Activated T-cell treated with anti-CD3 and anti-CD28 coated beads, Interleukin-2, amount 50 U/mL, for 1 hour (primary cell): ENCODE data around the gene UBE2F.

Experiments used
- DNase-seq: peaks from one replicate; pipeline ENCODE4 v3.0.0-alpha.2; 2020

UBE2F gene

DNA sequence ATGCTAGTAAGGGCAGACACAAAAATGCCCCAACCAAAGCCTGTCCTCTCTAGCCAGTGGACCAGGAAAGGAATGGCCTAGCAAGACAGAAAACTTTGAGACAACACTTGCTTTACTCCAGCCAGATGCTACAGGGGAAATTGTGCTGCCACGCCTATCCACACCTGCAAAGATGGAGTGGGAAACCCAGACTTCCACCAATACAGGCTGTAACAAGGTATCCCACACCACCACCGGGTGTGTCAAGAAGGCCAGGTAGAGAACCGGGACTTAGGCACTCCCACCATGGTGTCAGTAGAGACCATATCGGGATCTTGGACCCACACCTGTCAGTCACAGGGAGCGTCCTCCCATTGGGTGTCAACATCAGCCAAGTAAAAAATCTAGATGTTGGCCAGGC lies 117.1 kb downstream of the UBE2F start:
- DNase-seq: no peak

DNA sequence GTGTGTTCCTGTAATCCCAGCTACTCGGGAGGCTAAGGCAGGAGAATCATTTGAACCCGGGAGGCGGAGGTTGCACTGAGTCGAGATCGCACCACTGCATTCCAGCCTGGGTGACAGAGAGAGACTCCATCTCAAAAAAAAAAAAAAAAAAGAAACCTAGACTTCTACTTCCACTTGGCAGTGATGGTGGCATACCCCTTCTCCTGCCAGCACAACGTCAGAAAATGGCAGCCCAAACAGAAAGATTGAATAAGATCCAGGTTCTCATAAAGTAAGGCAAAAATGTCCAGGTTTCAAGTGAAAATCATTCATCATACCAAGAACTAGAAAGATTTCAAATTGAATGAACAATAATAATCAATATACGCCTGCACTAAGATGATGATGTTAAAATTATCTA lies 117.9 kb downstream of the UBE2F start:
- DNase-seq: no peak

DNA sequence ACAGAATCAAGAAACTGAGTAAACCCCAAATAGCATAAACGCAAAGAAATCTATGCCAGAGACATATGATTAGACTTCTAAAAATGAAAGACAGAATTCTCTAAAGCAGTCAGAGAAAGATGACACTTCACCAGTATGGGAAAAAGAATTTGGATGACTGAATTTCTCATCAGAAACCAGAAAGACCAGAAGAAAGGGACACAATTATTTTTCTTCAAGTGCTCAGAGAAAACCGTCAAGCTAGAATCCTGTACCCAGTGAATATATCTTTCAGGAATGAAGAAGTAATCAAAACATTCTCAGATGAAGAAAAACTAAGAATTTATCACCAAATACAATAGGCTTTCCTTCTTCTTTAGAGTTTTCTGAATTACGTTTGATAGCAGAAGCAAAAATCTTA lies 119.1 kb downstream of the UBE2F start:
- DNase-seq: no peak

DNA sequence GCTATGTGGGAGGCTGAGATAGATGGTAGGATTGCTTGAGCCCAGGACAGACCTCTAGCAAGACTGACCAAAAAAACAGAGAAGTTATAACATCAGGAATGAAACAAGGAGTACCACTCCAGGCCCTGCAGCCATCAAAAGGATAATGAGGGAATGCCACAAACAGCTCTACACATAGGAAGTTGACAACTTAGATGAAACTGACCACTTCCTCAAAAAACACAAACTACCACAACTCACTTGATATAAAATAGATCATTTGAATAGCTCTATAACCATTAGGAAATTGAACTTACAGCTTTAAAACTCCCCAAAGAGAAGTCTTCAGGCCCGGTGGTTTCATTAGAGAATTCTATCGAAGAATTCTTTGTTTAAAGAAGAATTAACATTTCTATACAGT lies 120.4 kb downstream of the UBE2F start:
- no peak for DNase-seq

DNA sequence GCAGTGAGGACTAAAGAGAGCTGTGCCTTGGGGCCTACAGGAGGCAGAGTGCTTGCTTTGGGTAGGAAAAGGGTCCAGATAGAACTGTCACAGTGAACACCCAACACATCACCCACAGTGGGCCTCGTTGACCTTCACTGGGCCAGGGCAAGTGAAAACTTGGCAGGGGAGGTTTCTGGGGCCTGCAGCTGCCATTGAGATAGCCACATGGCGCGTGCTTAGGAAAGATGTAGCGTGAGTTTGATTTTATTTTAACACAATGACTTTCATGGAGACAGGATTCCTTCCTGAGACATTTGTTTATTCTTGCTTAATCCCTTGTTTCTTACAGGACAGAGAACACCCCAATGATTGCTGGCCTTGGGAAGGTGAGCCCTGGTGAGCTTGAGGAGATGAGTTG lies 124.1 kb downstream of the UBE2F start:
- no peak for DNase-seq

DNA sequence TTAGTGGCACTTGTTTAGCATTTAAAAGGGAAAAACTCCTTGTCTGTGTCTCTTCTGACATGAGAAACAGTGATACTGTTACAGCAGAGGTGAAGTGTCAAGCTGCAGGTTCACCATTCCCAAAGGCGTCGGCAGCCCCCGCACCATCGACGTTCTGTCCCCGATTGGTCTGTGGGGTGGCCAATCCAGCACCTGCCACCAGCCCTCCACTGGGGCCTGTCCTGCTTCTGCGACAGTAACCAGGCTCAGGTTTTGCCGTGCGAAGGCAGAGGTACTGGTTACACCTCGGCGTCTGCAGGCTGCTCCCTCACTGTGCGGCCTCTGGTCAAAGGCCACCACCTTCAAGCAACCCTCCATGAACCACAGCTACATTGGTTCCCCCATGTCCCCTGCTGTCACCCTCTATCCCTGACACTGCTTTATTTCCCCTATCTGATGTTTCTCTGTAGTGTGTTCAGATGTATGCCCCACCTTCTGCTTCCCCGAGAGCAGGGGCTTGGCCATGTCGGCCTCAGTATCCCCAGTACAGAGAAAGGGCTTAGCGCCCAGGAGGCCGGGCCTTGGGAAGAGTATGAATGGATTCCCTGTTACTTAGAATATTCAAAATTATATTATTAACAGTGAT lies 124.7 kb downstream of the UBE2F start:
- no peak for DNase-seq
